ENCODE data around the gene HLX. TPM values are rescaled to one million over a fixed set of nuclear protein-coding genes. Genes with fewer than 3 reads are reported as not detected.

HLX gene
- total and polyA plus RNA-seq, 9 of the 15 experiments (the other 6 are each of a cell fraction or from before 2014, with no cell fraction given), result 0.10 to 3.0 (median 1.6) TPM

DNA sequence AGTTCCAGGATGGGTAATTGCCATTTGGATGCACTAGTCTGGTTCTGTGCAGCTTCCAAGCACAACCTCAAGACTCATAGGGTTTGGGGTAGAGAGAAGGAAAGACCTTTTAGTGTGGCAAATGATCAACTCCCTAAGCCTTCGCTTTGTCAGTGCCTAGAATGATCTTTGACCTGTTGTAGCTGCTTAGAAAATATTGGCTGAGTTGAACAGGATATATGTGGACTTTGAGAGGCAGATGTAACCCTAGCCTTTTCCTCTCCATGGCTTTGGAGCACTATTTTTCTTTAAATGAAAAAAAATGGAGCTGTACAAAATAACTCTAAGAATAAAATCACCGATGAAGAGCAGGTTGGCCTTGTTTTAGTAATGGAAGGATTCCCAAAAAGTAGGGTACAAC is 41.7 kb downstream of the HLX start:
- Histone ChIP-seq H3K27ac (ENCODE audit: extremely low read depth, low read depth, low read length) (no peak overlapping the region), H2AFZ (ENCODE audit: low read depth, low read length) (no peak overlapping the region), H3K9me3 (replicated peaks; ENCODE audit: control insufficient read depth, insufficient read depth, low read depth, low read length) (no peaks in the 10 kb centered on the region), H3K4me1 (replicated peaks in 1 of 2; ENCODE audit: control insufficient read depth in 2 of 2, insufficient read depth in 2 of 2, low read length in 2 of 2) (no peaks in the 10 kb centered on the region), H3K36me3 (ENCODE audit: control insufficient read depth, insufficient read depth, low read length) (no peaks in the 10 kb centered on the region), H3K9ac (ENCODE audit: insufficient read depth in 1 of 2, low read depth in 2 of 2, low read length in 2 of 2) (no peak overlapping the region), H3K27me3 (ENCODE audit: control insufficient read depth in 2 of 2, insufficient read depth in 2 of 2, low read length in 2 of 2) (peaks cover 0 to 4% of the 10 kb centered on the region in 2 experiments; a peak in 1 of 5 replicates), H3K79me2 (ENCODE audit: control insufficient read depth, insufficient read depth, low read length) (no peaks in the 10 kb centered on the region), H4K20me1 (replicated peaks; ENCODE audit: control insufficient read depth, insufficient read depth, low read length) (no peaks in the 10 kb centered on the region), H3K9me1 (ENCODE audit: control insufficient read depth, insufficient read depth, low read length) (no peaks in the 10 kb centered on the region), H3K4me3 (no peak overlapping the region), H3K4me2 (ENCODE audit: insufficient read depth, low read length) (no peak overlapping the region)
- TF ChIP-seq KDM1A (IDR thresholded peaks at IDR 0.05) (no peak), KLF1 (tag; IDR thresholded peaks at IDR 0.05) (no peak), ELF4 (CRISPR knock-in tag; IDR thresholded peaks at IDR 0.05) (no peak), NR1H2 (CRISPR knock-in tag; IDR thresholded peaks at IDR 0.05) (no peak), FUS (optimal IDR thresholded peaks at IDR 0.05; ENCODE audit: low read depth, low read length) (no peak)
- TF ChIP-seq, protein P1, sequence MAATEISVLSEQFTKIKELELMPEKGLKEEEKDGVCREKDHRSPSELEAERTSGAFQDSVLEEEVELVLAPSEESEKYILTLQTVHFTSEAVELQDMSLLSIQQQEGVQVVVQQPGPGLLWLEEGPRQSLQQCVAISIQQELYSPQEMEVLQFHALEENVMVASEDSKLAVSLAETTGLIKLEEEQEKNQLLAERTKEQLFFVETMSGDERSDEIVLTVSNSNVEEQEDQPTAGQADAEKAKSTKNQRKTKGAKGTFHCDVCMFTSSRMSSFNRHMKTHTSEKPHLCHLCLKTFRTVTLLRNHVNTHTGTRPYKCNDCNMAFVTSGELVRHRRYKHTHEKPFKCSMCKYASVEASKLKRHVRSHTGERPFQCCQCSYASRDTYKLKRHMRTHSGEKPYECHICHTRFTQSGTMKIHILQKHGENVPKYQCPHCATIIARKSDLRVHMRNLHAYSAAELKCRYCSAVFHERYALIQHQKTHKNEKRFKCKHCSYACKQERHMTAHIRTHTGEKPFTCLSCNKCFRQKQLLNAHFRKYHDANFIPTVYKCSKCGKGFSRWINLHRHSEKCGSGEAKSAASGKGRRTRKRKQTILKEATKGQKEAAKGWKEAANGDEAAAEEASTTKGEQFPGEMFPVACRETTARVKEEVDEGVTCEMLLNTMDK (IDR thresholded peaks at IDR 0.05; ENCODE audit: borderline replicate concordance, insufficient read depth, low read depth, low read length, poor library complexity, severe bottlenecking), result no peak
- TF ChIP-seq, protein P2, sequence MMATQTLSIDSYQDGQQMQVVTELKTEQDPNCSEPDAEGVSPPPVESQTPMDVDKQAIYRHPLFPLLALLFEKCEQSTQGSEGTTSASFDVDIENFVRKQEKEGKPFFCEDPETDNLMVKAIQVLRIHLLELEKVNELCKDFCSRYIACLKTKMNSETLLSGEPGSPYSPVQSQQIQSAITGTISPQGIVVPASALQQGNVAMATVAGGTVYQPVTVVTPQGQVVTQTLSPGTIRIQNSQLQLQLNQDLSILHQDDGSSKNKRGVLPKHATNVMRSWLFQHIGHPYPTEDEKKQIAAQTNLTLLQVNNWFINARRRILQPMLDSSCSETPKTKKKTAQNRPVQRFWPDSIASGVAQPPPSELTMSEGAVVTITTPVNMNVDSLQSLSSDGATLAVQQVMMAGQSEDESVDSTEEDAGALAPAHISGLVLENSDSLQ (IDR thresholded peaks at IDR 0.05), result no peak
- TF ChIP-seq, protein P3, sequence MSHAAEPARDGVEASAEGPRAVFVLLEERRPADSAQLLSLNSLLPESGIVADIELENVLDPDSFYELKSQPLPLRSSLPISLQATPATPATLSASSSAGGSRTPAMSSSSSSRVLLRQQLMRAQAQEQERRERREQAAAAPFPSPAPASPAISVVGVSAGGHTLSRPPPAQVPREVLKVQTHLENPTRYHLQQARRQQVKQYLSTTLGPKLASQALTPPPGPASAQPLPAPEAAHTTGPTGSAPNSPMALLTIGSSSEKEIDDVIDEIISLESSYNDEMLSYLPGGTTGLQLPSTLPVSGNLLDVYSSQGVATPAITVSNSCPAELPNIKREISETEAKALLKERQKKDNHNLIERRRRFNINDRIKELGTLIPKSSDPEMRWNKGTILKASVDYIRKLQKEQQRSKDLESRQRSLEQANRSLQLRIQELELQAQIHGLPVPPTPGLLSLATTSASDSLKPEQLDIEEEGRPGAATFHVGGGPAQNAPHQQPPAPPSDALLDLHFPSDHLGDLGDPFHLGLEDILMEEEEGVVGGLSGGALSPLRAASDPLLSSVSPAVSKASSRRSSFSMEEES (CRISPR knock-in tag; IDR thresholded peaks at IDR 0.05), result no peak
- no peak for DNase-seq (ENCODE audit: extremely low read depth in 1 of 4, low spot score in 3 of 4)
- no peak for ATAC-seq
- BruUV-seq (replicated peaks), result no TSS peak
- intact Hi-C loops (cut with micrococcal nuclease), result no loop called here
- in situ Hi-C loops (cut with MboI), result no loop called here
- ChIA-PET CTCF (ENCODE audit: low intra/inter-chr PET ratio) (no interaction called here), POLR2A (interaction anchor here (0.6 kb wide), 1 partner anchor 8 kb away, joined by 3 read pairs; no protein-coding TSS in a partner anchor)
- WGBS (ENCODE audit: insufficient coverage, low coverage, missing lambda C conversion rate), result 0% methylated on average over 2 of the region's 2 CpGs
- no peak for FAIRE-seq

Data from K562 (cell line).